Breast epithelium (tissue), 4 donors: ENCODE measurements around the gene SRSF5. TPM values are rescaled to one million over a fixed set of nuclear protein-coding genes. Genes with fewer than 3 reads are reported as not detected.

Experiments used
- DNase-seq, 2 donors: peaks; one replicate each; pipeline ENCODE4 v3.0.0-alpha.2; 2019; ENCODE audit warnings: low spot score in 2 of 2
- H3K27ac ChIP-seq, 2 donors: fragments of 200-600 bp; sonication (generic) in 1 of 2; one replicate each; pipeline ENCODE4 v1.5.1; 2016 to 2019; ENCODE audit warnings: mild to moderate bottlenecking in 1 of 2
- H3K27me3 ChIP-seq, 2 donors: fragments of 200-600 bp; sonication (generic) in 1 of 2; one replicate each; pipeline versions ENCODE4 v1.5.1 to v1.6.0; 2017 to 2019; ENCODE audit warnings: control low read depth in 1 of 2, mild to moderate bottlenecking in 1 of 2
- H3K36me3 ChIP-seq: fragments of 200-600 bp; one replicate; pipeline ENCODE4 v1.5.1; 2019
- H3K4me1 ChIP-seq, 2 donors: fragments of 200-600 bp; sonication (generic); one replicate each; pipeline ENCODE4 v1.5.1; 2016 to 2019; ENCODE audit warnings: control low read depth in 1 of 2
- H3K4me3 ChIP-seq, 3 donors: fragments of 200-600 bp; sonication (generic); 1 replicate in 2 of 3; 2 replicates in 1 of 3; pipeline ENCODE4 v1.5.1; 2016 to 2019; ENCODE audit warnings: mild to moderate bottlenecking in 3 of 3, moderate library complexity in 2 of 3
- H3K9me3 ChIP-seq, 2 donors: fragments of 200-600 bp; sonication (generic) in 1 of 2; one replicate each; pipeline ENCODE4 v1.5.1; 2016 to 2019; ENCODE audit warnings: control low read depth in 1 of 2
- CTCF ChIP-seq, 3 donors: fragments of 450-650 bp; IDR thresholded peaks; one replicate each; pipeline ENCODE4 v1.5.1; 2016 to 2017; ENCODE audit warnings: antibody characterized with exemption in 3 of 3, mild to moderate bottlenecking in 3 of 3, moderate library complexity in 3 of 3
- POLR2A ChIP-seq: fragments of 450-650 bp; IDR thresholded peaks from one replicate; pipeline ENCODE4 v1.6.1; 2016; ENCODE audit warnings: antibody characterized with exemption, mild to moderate bottlenecking, moderate library complexity
- POLR2AphosphoS5 ChIP-seq, 3 donors: sonication (generic); formaldehyde crosslinking; IDR thresholded peaks; one replicate each; pipeline ENCODE4 v1.6.1; 2017; ENCODE audit warnings: antibody characterized with exemption in 3 of 3
- intact Hi-C: fragments of 100-400 bp; cut with DNase I; formaldehyde crosslinking; loops from one replicate; pipeline ENCODE4 v1.15.1; 2023; ENCODE audit warnings: low total_unique reads
- total RNA-seq, 3 donors: library from RNA; depleted of rRNA; stranded (reverse); fragments of >200 nt; gene quantifications; one replicate each; pipeline ENCODE4 v1.1.0, GENCODE V29; 2016

The SRSF5 gene
- total RNA-seq, 3 donors from 2014 or later, result 411 to 543 (median 424) TPM

- TF ChIP-seq POLR2AphosphoS5 (IDR thresholded peaks at IDR 0.05) (peak; percentile 84 to 88 (median 84)), POLR2A (peak; percentile 72), CTCF (IDR thresholded peaks at IDR 0.05) (no peak)
- intact Hi-C loops, result no loop called here
These were observed 542 bp downstream of the SRSF5 start for GRCh38 chr14:69767369-69767999.

GRCh38 chr14:69768873-69769272 lies 1.9 kb downstream of the SRSF5 start:
- peaks cover 7% of the 10 kb centered on the region for H3K36me3 ChIP-seq

More at GRCh38 chr14:69767369-69767999, 542 bp downstream of the SRSF5 start:
- Histone ChIP-seq H3K4me1 (peaks cover 5 to 15% of the 10 kb centered on the region in 2 donors), H3K4me3 (peak overlapping the region; percentile 92 to 98 (median 97)), H3K36me3 (peaks cover 7% of the 10 kb centered on the region), H3K9me3 (no peaks in the 10 kb centered on the region), H3K27ac (peak overlapping the region; percentile 99 to 100), H3K27me3 (no peaks in the 10 kb centered on the region)
- peak; percentile 87 to 91 for DNase-seq

GRCh38 chr14:69769623-69770022 lies 2.7 kb downstream of the SRSF5 start:
- TF ChIP-seq POLR2AphosphoS5 (IDR thresholded peaks at IDR 0.05) (peak in 1 of 3 donors; percentile 42), POLR2A (no peak)
- Histone ChIP-seq H3K36me3 (peaks cover 7% of the 10 kb centered on the region), H3K9me3 (no peaks in the 10 kb centered on the region), H3K4me1 (peaks cover 5 to 15% of the 10 kb centered on the region in 2 donors), H3K27me3 (no peaks in the 10 kb centered on the region), H3K27ac (peak overlapping the region in 1 of 2 donors; percentile 27), H3K4me3 (peak overlapping the region in 2 of 3 donors; percentile 12 to 92)
- intact Hi-C loops, result no loop called here
- no peak for DNase-seq

More at GRCh38 chr14:69768873-69769272, 1.9 kb downstream of the SRSF5 start:
- no peak for DNase-seq
- intact Hi-C loops, result no loop called here
- Histone ChIP-seq H3K9me3 (no peaks in the 10 kb centered on the region), H3K27ac (peak overlapping the region; percentile 99 to 100), H3K4me3 (peak overlapping the region; percentile 92 to 98 (median 97)), H3K4me1 (peaks cover 5 to 15% of the 10 kb centered on the region in 2 donors), H3K27me3 (no peaks in the 10 kb centered on the region)
- TF ChIP-seq POLR2AphosphoS5 (IDR thresholded peaks at IDR 0.05) (no peak), POLR2A (no peak), CTCF (IDR thresholded peaks at IDR 0.05) (no peak)

- intact Hi-C loops, result no loop called here
These were observed 3.6 kb downstream of the SRSF5 start for GRCh38 chr14:69770559-69770958.

GRCh38 chr14:69771136-69771535 lies 4.2 kb downstream of the SRSF5 start:
- no peak overlapping the region for H3K4me3 ChIP-seq
- no peak overlapping the region for H3K27ac ChIP-seq
- TF ChIP-seq CTCF (IDR thresholded peaks at IDR 0.05), result no peak
- no peak for TF ChIP-seq POLR2A
- TF ChIP-seq POLR2AphosphoS5 (IDR thresholded peaks at IDR 0.05), result peak in 1 of 3 donors; percentile 18
- no peak for DNase-seq
- H3K9me3 ChIP-seq, result no peaks in the 10 kb centered on the region
- H3K4me1 ChIP-seq, result peaks cover 5 to 15% of the 10 kb centered on the region in 2 donors
- peaks cover 7% of the 10 kb centered on the region for H3K36me3 ChIP-seq
- no peaks in the 10 kb centered on the region for H3K27me3 ChIP-seq
- intact Hi-C loops, result no loop called here

More at GRCh38 chr14:69770559-69770958, 3.6 kb downstream of the SRSF5 start:
- no peak for TF ChIP-seq CTCF (IDR thresholded peaks at IDR 0.05)
- no peak for TF ChIP-seq POLR2A
- no peak for TF ChIP-seq POLR2AphosphoS5 (IDR thresholded peaks at IDR 0.05)
- Histone ChIP-seq H3K4me1 (peaks cover 5 to 15% of the 10 kb centered on the region in 2 donors), H3K27ac (no peak overlapping the region), H3K4me3 (no peak overlapping the region), H3K27me3 (no peaks in the 10 kb centered on the region), H3K9me3 (no peaks in the 10 kb centered on the region), H3K36me3 (peaks cover 7% of the 10 kb centered on the region)
- DNase-seq, result no peak
